H1 (cell line): ENCODE results near the gene BCAM. TPM values are rescaled to one million over a fixed set of nuclear protein-coding genes. Genes with fewer than 3 reads are reported as not detected.

ENCODE experiments used
- CTCF ChIA-PET: fragments of 300-600 bp; sonication (Branson Sonifier 250); formaldehyde crosslinking; loops from one replicate; lab custom pipeline; 2021; ENCODE audit not compliant: partially characterized antibody; lab: Charles Lee
- POLR2A ChIA-PET: fragments of 300-600 bp; sonication (Branson Sonifier 250); formaldehyde crosslinking; loops from one replicate; lab custom pipeline; 2021; ENCODE audit warnings: inconsistent platforms; ENCODE audit not compliant: partially characterized antibody; lab: Charles Lee
- DNase-seq, 2 experiments: peaks; one replicate each; pipeline versions ENCODE4 v3.0.0 to v3.0.0-alpha.2; 2010 to 2022; ENCODE audit warnings: low spot score in 2 of 2, low read depth in 1 of 2, mixed read lengths in 1 of 2
- FAIRE-seq: peaks from 2 replicates; lab custom pipeline; 2011; peaks lifted over from hg19 to GRCh38; lab: Jason Lieb, UNC
- H2AFZ ChIP-seq: 2 replicates; pipeline ENCODE4 v1.8.1; 2012; ENCODE audit warnings: low read length, inconsistent platforms
- H2AK5ac ChIP-seq: 2 replicates; pipeline ENCODE4 v1.6.1; 2013; ENCODE audit warnings: low read depth, low read length
- H2BK120ac ChIP-seq: replicated peaks from 2 replicates; pipeline ENCODE3; 2013; ENCODE audit warnings: low read depth, low read length, inconsistent platforms
- H2BK12ac ChIP-seq: 2 replicates; pipeline ENCODE4 v1.6.1; 2013; ENCODE audit warnings: low read depth, low read length
- H2BK15ac ChIP-seq: 2 replicates; pipeline ENCODE4 v1.6.1; 2013; ENCODE audit warnings: low read length
- H2BK20ac ChIP-seq: 2 replicates; pipeline ENCODE4 v1.6.1; 2013; ENCODE audit warnings: low read length
- H2BK5ac ChIP-seq: 2 replicates; pipeline ENCODE4 v1.6.1; 2013; ENCODE audit warnings: low read depth, low read length
- H3K14ac ChIP-seq: 2 replicates; pipeline ENCODE4 v1.6.1; 2013; ENCODE audit warnings: inconsistent platforms; ENCODE audit not compliant: insufficient read length
- H3K18ac ChIP-seq: 2 replicates; pipeline ENCODE4 v1.6.1; 2013; ENCODE audit warnings: low read length; ENCODE audit errors: extremely low read depth
- H3K23ac ChIP-seq: 2 replicates; pipeline ENCODE4 v1.6.1; 2013; ENCODE audit warnings: inconsistent platforms; ENCODE audit not compliant: insufficient read length
- H3K23me2 ChIP-seq: 2 replicates; pipeline ENCODE4 v1.6.1; 2013; ENCODE audit warnings: low read depth, low read length
- H3K27ac ChIP-seq: 2 replicates; pipeline ENCODE4 v1.6.1; 2011; ENCODE audit warnings: low read depth, low read length, inconsistent platforms
- H3K27me3 ChIP-seq, 4 experiments: replicated peaks in 1 of 4; 1 replicate in 1 of 4; 2 replicates in 3 of 4; pipeline versions ENCODE4 v1.6.1 to v1.8.1; 2011 to 2013; ENCODE audit warnings: low read length in 3 of 4, mild to moderate bottlenecking in 3 of 4, inconsistent platforms in 2 of 4, mixed read lengths in 2 of 4, moderate library complexity in 1 of 4; ENCODE audit not compliant: control insufficient read depth in 3 of 4, insufficient read depth in 3 of 4; ENCODE audit errors: extremely low read depth in 1 of 4
- H3K36me3 ChIP-seq, 4 experiments: 2 replicates each; pipeline versions ENCODE4 v1.6.1 to v1.8.1; 2011 to 2013; ENCODE audit warnings: mild to moderate bottlenecking in 4 of 4, low read length in 3 of 4, moderate library complexity in 2 of 4, control low read depth in 1 of 4, inconsistent platforms in 1 of 4; ENCODE audit not compliant: insufficient read depth in 4 of 4, control insufficient read depth in 2 of 4
- H3K4ac ChIP-seq: replicated peaks from 2 replicates; pipeline ENCODE3; 2013; ENCODE audit warnings: low read length, low read depth, mixed read lengths, inconsistent platforms; ENCODE audit not compliant: insufficient read length
- H3K4me1 ChIP-seq, 4 experiments: replicated peaks in 1 of 4; 1 replicate in 1 of 4; 2 replicates in 3 of 4; pipeline versions ENCODE4 v1.6.1 to v1.8.1; 2011 to 2013; ENCODE audit warnings: low read length in 3 of 4, inconsistent platforms in 2 of 4, mixed read lengths in 1 of 4; ENCODE audit not compliant: insufficient read depth in 4 of 4, control insufficient read depth in 3 of 4
- H3K4me2 ChIP-seq, 2 experiments: 2 replicates each; pipeline versions ENCODE4 v1.6.1 to v1.8.1; 2011 to 2013; ENCODE audit warnings: low read depth in 2 of 2, low read length in 2 of 2, control low read depth in 1 of 2, inconsistent platforms in 1 of 2, mild to moderate bottlenecking in 1 of 2; ENCODE audit not compliant: insufficient read depth in 1 of 2
- H3K4me3 ChIP-seq, 4 experiments: fragments of 200-600, 300-600 bp in 1 of 4; sonication (generic), shearing (Covaris generic), sonication (Bioruptor Twin) in 1 of 4; 2 replicates each; pipeline versions ENCODE4 v1.5.1 to v1.8.1; 2011 to 2016; ENCODE audit warnings: low read length in 4 of 4, low read depth in 3 of 4, control low read depth in 2 of 4, inconsistent platforms in 2 of 4, mild to moderate bottlenecking in 2 of 4, mixed read lengths in 1 of 4, moderate library complexity in 1 of 4; ENCODE audit not compliant: insufficient read depth in 2 of 4; ENCODE audit errors: extremely low read depth in 1 of 4
- H3K56ac ChIP-seq: replicated peaks from 2 replicates; pipeline ENCODE3; 2013; ENCODE audit warnings: low read depth, mild to moderate bottlenecking, mixed read lengths, low read length, inconsistent platforms; ENCODE audit not compliant: insufficient read length
- H3K79me1 ChIP-seq: 2 replicates; pipeline ENCODE4 v1.6.1; 2013; ENCODE audit warnings: low read depth, low read length, control low read depth
- H3K79me2 ChIP-seq, 2 experiments: 2 replicates each; pipeline versions ENCODE4 v1.6.1 to v1.8.1; 2012 to 2013; ENCODE audit warnings: low read length in 2 of 2, mild to moderate bottlenecking in 2 of 2, inconsistent platforms in 1 of 2; ENCODE audit not compliant: insufficient read depth in 2 of 2, control insufficient read depth in 1 of 2
- H3K9ac ChIP-seq, 4 experiments: replicated peaks in 1 of 4; 1 replicate in 1 of 4; 2 replicates in 3 of 4; pipeline versions ENCODE4 v1.6.1 to v1.8.1; 2011 to 2013; ENCODE audit warnings: low read depth in 3 of 4, low read length in 3 of 4, control low read depth in 2 of 4, mild to moderate bottlenecking in 2 of 4, moderate library complexity in 2 of 4, inconsistent platforms in 1 of 4; ENCODE audit errors: extremely low read depth in 1 of 4
- H3K9me3 ChIP-seq, 2 experiments: 2 replicates each; pipeline versions ENCODE4 v1.6.1 to v1.8.1; 2012 to 2013; ENCODE audit warnings: mild to moderate bottlenecking in 2 of 2, moderate library complexity in 2 of 2, control low read depth in 1 of 2, inconsistent platforms in 1 of 2, low read depth in 1 of 2, low read length in 1 of 2, mixed read lengths in 1 of 2; ENCODE audit not compliant: insufficient read depth in 2 of 2
- H4K20me1 ChIP-seq, 2 experiments: replicated peaks in 1 of 2; 2 replicates each; pipeline versions ENCODE3 to v1.8.1; 2011 to 2013; ENCODE audit warnings: inconsistent platforms in 2 of 2, low read length in 2 of 2, mild to moderate bottlenecking in 1 of 2; ENCODE audit not compliant: insufficient read depth in 2 of 2, control insufficient read depth in 1 of 2
- H4K5ac ChIP-seq: 2 replicates; pipeline ENCODE4 v1.6.1; 2013; ENCODE audit warnings: low read length, low read depth, mixed read lengths, inconsistent platforms; ENCODE audit not compliant: insufficient read length
- H4K8ac ChIP-seq: 2 replicates; pipeline ENCODE4 v1.8.0; 2013; ENCODE audit warnings: mild to moderate bottlenecking, moderate library complexity, low read length, inconsistent platforms; ENCODE audit not compliant: insufficient read depth; ENCODE audit errors: extremely low read depth
- H4K91ac ChIP-seq: replicated peaks from 2 replicates; pipeline ENCODE3; 2013; ENCODE audit warnings: low read length, mixed read lengths, inconsistent platforms; ENCODE audit not compliant: insufficient read length
- GABPA ChIP-seq: IDR thresholded peaks from 2 replicates; pipeline ENCODE4 v1.6.1; 2011; ENCODE audit warnings: mild to moderate bottlenecking, low read length, moderate library complexity, borderline replicate concordance; ENCODE audit not compliant: insufficient read depth
- MAFK ChIP-seq: IDR thresholded peaks from 2 replicates; pipeline ENCODE4 v1.6.1; 2012; ENCODE audit warnings: low read depth, mild to moderate bottlenecking, improper control_type of control experiment, low read length
- PHF8 ChIP-seq: fragments of 200-600 bp; sonication (generic); conservative IDR thresholded peaks from 2 replicates; pipeline ENCODE4 v1.7.1; 2012; ENCODE audit warnings: low read depth, mild to moderate bottlenecking, inconsistent platforms, low read length, moderate library complexity
- POLR2AphosphoS5 ChIP-seq: IDR thresholded peaks from 2 replicates; pipeline ENCODE4 v1.6.1; 2011; ENCODE audit warnings: low read depth, low read length
- RNF2 ChIP-seq: fragments of 200-900, 300-1000 bp; sonication (generic); IDR thresholded peaks from 2 replicates; pipeline ENCODE4 v1.7.1; 2016; ENCODE audit warnings: borderline replicate concordance, low read depth, mild to moderate bottlenecking, antibody characterized with exemption, low read length; ENCODE audit not compliant: poor library complexity, severe bottlenecking; ENCODE audit errors: missing control alignments
- WGBS, 2 experiments: shearing (Covaris generic) in 1 of 2; methylation state at CpG; one replicate each; pipeline versions ENCODE4 v1.1.6 to v1.1.7; 2013 to 2015; ENCODE audit warnings: low lambda C conversion rate in 2 of 2, mixed read lengths in 2 of 2, inconsistent platforms in 1 of 2, low coverage in 1 of 2, missing lambda C conversion rate in 1 of 2; ENCODE audit not compliant: insufficient replicate concordance in 2 of 2, insufficient coverage in 1 of 2, insufficient read length in 1 of 2; ENCODE audit errors: extremely low coverage in 1 of 2, missing lambda C conversion rate in 1 of 2; 5-methylcytosine and 5-hydroxymethylcytosine counted together
- polyA plus RNA-seq, 7 experiments: library from polyadenylated mRNA; depleted of rRNA in 3 of 7; stranded (reverse) in 5 of 7; unstranded in 2 of 7; fragments of >200 nt in 5 of 7; fragments of 200-250 nt in 2 of 7; gene quantifications; 1 replicate in 5 of 7; 2 replicates in 1 of 7; 4 replicates in 1 of 7; pipeline versions ENCODE4 v1.2.1 to v1.2.3, GENCODE V29; 2011 to 2013; ENCODE audit warnings: missing spikeins in 2 of 7, mixed read lengths in 2 of 7
- total RNA-seq: library from RNA; stranded (reverse); fragmentation: NEBNext Ultra II Directional; extraction: Animal tissue kit (Norgen Biotek cat#: 25700); gene quantifications from 2 replicates; pipeline ENCODE4 v1.2.1, GENCODE V29; 2021

The BCAM gene
- total and polyA plus RNA-seq, 2 of the 8 experiments (the other 6 are each of a cell fraction or from before 2014, with no cell fraction given): 32.5 to 81.4 TPM

DNA sequence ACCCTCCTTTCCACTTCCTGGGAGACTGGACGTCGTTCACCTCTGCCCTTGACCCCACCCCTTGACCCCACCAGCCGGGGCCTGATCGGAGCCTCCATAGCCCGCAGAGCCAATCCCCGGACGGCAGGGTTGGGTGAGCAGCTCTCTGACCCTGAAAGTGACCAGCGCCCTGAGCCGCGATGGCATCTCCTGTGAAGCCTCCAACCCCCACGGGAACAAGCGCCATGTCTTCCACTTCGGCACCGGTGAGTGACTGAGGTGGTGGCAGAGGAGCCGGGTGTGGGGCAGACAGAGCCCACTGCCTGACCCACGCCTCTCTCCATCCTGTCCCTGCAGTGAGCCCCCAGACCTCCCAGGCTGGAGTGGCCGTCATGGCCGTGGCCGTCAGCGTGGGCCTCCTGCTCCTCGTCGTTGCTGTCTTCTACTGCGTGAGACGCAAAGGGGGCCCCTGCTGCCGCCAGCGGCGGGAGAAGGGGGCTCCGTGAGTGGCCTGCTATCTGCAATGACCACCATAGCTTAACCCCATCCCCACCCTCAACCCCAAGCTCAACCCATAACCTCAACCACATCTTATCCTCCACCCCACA, 10.4 kb downstream of the BCAM start:
- peaks cover 8% of the 10 kb centered on the region; the same call in 1 of the 2 replicates for H3K23me2 ChIP-seq
- H3K56ac ChIP-seq: no peak overlapping the region
- H2BK12ac ChIP-seq: no peak overlapping the region
- H2BK5ac ChIP-seq: no peak overlapping the region
- no peak for DNase-seq
- TF ChIP-seq PHF8 (no peak), MAFK (no peak), POLR2AphosphoS5 (no peak), RNF2 (no peak), GABPA (no peak)
- peaks cover 0 to 6% (median 1%) of the 10 kb centered on the region in 4 experiments; a peak in 3 of 7 replicates for H3K27me3 ChIP-seq
- no peak overlapping the region for H3K4me3 ChIP-seq
- WGBS, 2 experiments: 90% methylated on average over 23 of the region's 28 CpGs; no CpG with 5 or more reads in 1 of the 2 experiments
- H3K36me3 ChIP-seq: peaks cover 3 to 29% (median 10%) of the 10 kb centered on the region in 4 experiments; a peak in 5 of 8 replicates
- no peak overlapping the region for H3K27ac ChIP-seq
- H4K8ac ChIP-seq: no peak overlapping the region
- H3K9ac ChIP-seq: no peak overlapping the region
- H3K14ac ChIP-seq: no peak overlapping the region
- 0 out of 7 replicates have a peak, but pooled peaks cover 0 to 3% (median 0%) of the 10 kb centered on the region in 4 experiments for H3K4me1 ChIP-seq
- CTCF ChIA-PET: interaction anchor here (0.8 to 3.5 kb wide), 7 partner anchors 9 to 36 kb away, joined by 3 to 19 read pairs (median 3); no protein-coding TSS in a partner anchor
- H3K9me3 ChIP-seq: no peaks in the 10 kb centered on the region
- no peak overlapping the region for H4K91ac ChIP-seq
- H2BK20ac ChIP-seq: no peak overlapping the region
- H3K23ac ChIP-seq: no peak overlapping the region
- H4K20me1 ChIP-seq: peaks cover 0 to 3% of the 10 kb centered on the region in 2 experiments
- H2AK5ac ChIP-seq: no peak overlapping the region
- POLR2A ChIA-PET: interaction anchor here (3.2 kb wide), 1 partner anchor 10 kb away, joined by 17 read pairs; the partner anchor contains the start of gene BCAM
- no peaks in the 10 kb centered on the region; the same call in 1 of the 2 replicates for H3K79me1 ChIP-seq
- no peak overlapping the region for H2BK15ac ChIP-seq
- H2BK120ac ChIP-seq: no peak overlapping the region
- H3K79me2 ChIP-seq: no peaks in the 10 kb centered on the region
- no peak for FAIRE-seq
- no peak overlapping the region for H2AFZ ChIP-seq
- H3K4me2 ChIP-seq: no peak overlapping the region
- H4K5ac ChIP-seq: no peak overlapping the region
- H3K18ac ChIP-seq: no peak overlapping the region
- H3K4ac ChIP-seq: no peak overlapping the region
